Activated CD8-positive, alpha-beta memory T cell treated with anti-CD3 and anti-CD28 coated beads, Interleukin-2, amount 50 U/mL, for 24 hours (primary cell): ENCODE results near the gene ENOSF1.

Experiments
- DNase-seq: peaks from one replicate; pipeline ENCODE4 v3.0.0-alpha.2; 2020; ENCODE audit errors: extremely low read depth

ENOSF1 gene

DNA sequence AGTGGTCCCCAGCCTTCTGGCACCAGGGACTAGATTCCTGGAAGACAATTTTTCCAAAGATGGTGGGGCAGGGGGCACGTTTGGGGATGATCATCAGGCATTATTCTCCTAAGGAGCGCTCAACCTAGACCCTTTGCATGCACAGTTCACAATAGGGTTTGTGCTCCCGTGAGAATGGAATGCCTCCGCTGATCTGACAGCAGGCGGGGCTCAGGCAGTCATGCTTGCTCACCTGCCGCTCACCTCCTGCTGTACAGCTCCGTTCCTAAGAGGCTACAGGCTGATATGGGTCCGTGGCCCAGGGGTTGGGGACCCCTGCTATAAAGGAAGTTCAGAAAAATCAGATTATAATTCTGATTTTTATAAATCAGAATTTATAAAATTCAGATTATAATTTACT lies 77.3 kb downstream of the ENOSF1 start:
- no peak for DNase-seq

DNA sequence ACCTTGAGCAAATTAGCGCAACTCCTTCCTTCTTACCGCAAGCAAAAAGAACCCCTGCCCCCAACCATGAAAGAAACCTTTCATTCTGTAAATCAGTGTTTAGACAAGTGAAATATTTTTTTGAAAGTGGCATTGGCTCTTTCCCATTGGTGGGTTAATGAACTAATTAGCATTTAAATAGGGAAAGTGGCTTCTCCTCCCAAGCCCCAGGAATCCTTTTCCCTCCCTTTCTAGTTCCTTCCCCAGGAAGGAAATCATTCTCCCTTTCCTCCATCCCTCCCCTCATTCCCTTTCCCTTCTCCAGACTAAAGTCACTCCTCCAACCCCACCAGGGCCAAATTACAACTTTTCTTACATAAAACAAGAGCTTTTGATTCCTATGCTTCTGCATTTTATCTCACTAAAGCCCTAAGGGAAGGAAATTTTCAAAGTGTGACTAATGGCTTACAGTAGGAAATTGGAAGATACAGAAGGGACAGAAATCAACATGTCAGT lies 77.8 kb downstream of the ENOSF1 start:
- no peak for DNase-seq

DNA sequence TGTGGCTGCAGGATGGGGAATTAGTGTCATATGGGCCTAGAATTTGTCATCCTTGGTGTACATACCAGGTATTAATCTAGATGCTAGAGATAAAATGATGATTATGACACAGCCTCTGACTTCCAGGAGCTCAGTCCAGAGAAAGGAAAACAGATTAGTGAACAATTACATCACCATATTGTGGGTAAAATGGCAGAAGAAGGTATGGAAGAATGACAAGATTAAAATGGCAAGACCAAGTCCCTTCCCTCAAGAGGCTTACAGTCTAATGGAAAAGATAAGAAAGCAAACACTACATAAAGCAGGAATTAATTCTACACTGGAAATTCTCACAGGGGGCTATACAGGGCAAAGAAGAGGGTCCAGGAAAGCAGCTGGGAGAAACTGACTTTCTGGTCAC lies 80.9 kb downstream of the ENOSF1 start:
- DNase-seq = no peak

DNA sequence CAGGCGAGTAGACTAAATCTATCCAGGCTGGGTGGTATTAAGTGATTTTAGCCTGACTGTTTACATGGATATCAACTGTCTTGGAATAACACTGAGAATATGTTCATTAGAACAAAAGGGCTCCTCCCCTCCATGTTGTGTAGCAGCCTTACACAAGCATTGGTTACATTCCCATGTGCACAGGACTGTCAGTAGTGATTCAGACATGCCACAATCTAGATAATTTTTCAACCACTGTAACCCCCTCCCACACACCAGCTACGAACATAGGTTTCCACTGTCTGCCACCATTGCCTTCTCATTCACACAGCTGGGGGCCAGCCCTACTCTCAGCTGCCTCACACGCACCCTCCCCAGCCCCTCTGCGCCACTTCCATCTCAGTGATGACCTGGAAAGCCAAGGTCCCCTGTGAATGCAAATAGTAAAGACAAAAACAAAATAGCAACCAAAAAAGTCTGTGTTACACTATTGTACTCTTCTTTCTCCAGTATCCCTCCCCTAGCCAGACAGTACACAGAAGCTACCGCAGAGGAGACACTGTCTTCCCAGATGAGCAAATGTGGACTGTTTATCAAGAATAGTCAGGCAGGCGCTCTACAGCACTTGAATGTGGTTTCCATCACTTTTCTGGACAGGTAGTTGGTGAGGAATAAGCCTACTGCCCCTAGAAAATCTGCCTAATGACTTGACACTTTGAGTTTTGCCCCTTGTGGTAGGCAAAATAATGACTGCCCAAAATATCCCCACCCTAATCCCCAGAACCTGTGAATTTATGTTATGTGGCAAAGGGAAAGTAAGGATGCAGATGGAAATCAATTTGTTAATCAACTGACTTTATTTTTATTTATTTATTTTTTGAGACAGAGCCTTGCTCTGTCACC lies 82.9 kb downstream of the ENOSF1 start:
- DNase-seq = no peak

DNA sequence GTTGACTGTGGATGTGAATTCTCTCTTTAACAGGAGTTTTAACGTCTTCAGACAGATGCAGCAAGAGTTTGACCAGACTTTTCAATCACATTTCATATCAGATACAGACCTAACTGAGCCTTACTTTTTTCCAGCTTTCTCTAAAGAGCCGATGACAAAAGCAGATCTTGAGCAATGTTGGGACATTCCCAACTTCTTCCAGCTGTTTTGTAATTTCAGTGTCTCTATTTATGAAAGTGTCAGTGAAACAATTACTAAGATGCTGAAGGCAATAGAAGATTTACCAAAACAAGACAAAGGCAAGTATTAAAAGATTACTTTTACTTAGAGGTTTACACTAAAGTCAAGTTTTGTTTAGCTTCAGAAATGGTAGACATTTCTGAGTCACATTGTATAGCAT lies 85.2 kb downstream of the ENOSF1 start:
- DNase-seq = no peak

DNA sequence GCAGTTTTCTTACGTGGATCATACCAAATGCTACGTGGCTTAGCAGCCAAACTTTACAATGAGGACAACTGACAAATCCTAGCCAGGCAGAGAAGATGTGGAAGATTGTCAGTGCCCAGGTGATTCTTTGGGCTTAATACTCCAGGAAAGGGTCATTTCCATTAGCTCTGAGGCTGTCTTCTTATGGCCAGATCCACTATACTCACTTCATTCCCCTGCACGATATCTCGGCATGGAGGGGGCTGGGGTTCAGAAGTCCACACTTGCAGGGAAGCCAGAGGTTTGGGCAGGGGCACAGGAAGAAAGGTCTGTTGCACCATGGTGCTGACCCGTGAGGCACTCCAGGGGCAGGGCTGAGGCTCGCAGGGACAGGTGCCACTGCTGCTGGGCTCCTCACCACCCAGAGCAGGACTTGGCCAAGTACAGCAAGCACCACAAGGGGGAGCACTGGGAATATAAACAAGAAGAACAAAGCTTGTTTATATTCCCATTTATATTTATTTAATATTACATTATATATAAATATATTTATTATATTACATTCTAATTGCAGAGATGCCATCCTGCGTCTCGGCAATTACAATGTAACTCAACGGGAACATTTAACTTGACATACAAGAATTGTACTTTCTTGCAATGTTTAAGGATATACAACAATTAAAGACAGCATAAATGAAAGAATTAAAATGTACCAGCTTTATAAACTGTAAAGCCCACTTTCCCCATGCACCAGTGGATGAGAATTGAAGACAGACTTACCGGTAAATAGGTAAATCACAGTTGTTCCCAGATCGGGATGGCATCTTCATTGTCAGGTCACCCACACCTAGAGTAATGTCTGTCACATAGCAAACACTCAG lies 88.4 kb downstream of the ENOSF1 start:
- no peak for DNase-seq

DNA sequence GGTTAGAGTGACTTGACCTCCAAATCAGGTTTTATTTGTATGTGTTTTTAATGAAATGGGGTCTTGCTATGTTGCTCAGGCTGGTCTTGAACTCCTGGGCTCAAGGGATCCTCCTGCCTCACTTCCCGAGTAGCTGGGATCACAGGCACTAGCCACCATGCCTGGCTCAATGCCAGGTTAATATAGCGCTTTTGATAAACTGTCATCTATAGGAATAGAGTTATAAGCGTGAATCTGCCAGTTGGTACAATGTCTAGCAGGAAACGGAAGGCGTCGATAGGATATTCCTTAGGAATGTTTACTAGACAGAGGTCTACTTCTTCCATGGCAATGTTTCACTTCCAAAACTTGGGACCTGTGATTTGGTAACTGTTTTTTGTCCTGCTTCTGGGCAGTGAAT lies 90.1 kb downstream of the ENOSF1 start:
- no peak for DNase-seq

DNA sequence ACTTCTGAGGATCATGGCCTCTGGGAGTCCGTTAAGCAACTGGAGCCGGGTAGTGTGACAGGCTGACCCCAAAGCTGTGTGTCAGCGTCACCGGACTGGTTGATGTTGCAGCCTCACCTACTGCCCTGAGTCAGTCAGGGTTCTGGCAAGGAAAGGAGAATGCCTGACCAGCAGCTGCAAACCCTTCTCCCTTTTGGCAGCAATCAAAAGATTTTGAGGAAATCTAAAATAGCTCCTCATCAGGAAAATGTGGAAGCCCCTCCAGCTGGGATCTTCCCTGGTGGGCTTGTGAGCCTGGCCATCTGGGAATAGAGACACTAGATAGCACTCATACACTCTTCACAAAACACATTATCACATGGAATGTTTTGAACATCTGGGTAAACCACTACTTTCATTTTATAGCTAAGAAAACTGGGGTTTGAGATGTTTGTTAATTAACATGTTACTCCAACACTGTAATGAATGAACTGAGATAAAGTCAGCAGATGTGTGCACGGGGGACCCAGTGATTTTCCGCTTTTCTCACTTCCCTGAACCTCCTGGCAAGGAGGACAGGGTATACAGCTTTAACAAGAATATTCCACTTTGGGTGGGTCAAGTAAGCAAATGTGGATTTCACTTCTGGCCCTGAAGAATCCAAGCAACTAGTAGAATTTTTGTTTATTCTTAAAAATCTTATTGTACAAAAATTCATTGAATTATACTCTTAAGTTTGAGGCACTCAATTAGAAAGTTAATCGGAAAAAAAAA lies 91.0 kb downstream of the ENOSF1 start:
- DNase-seq = no peak
